ENCODE data around the gene HPF1. TPM values are rescaled to one million over a fixed set of nuclear protein-coding genes. Genes with fewer than 3 reads are reported as not detected.
A peak's percentile ranks its signal among the peaks of the same experiment; 100 is the strongest.

The HPF1 gene
- total and polyA plus RNA-seq, 10 donors: 15.7 to 47.6 (median 22.4) TPM

DNA sequence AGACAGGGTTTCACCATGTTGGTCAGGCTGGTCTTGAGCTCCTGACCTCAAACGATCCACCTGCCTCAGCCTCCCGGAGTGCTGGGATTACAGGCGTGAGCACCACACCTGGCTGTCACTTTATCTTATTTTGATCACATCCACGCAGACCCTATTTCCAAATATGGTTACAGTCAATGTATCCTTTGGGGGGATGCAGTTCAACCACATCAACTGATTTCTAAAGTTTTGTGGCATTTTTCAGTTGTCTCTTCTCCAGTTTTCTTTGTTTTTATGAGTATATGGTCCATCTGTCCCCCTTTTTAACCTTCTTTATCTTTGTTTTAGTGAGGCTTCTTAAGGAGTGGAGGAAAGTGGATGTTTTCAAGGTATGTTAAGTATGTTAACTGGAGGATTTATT is 4.1 kb upstream of the HPF1 start:
- no peaks in the 10 kb centered on the region for H3K27me3 ChIP-seq (replicated peaks in 1 of 7)
- no peak for DNase-seq
- no peaks in the 10 kb centered on the region for H3K9me3 ChIP-seq
- no peaks in the 10 kb centered on the region for H3K36me3 ChIP-seq
- 51 to 59% (median 58%) methylated on average over 4 of the region's 4 CpGs for WGBS, 5 donors
- TF ChIP-seq, protein P1, sequence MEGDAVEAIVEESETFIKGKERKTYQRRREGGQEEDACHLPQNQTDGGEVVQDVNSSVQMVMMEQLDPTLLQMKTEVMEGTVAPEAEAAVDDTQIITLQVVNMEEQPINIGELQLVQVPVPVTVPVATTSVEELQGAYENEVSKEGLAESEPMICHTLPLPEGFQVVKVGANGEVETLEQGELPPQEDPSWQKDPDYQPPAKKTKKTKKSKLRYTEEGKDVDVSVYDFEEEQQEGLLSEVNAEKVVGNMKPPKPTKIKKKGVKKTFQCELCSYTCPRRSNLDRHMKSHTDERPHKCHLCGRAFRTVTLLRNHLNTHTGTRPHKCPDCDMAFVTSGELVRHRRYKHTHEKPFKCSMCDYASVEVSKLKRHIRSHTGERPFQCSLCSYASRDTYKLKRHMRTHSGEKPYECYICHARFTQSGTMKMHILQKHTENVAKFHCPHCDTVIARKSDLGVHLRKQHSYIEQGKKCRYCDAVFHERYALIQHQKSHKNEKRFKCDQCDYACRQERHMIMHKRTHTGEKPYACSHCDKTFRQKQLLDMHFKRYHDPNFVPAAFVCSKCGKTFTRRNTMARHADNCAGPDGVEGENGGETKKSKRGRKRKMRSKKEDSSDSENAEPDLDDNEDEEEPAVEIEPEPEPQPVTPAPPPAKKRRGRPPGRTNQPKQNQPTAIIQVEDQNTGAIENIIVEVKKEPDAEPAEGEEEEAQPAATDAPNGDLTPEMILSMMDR (IDR thresholded peaks at IDR 0.05 in 8 of 11, conservative IDR thresholded peaks at IDR 0.05 in 3 of 11): no peak
- no peak for TF ChIP-seq POLR2AphosphoS5 (IDR thresholded peaks at IDR 0.05)
- no peak for TF ChIP-seq POLR2A (IDR thresholded peaks at IDR 0.05)
- intact Hi-C loops (cut with DNase I; ENCODE audit: low total_unique reads): no loop called here
- H3K4me1 ChIP-seq: peaks cover 2 to 15% (median 5%) of the 10 kb centered on the region in 6 donors
- no peak overlapping the region for H3K4me3 ChIP-seq
- H3K27ac ChIP-seq: no peak overlapping the region

DNA sequence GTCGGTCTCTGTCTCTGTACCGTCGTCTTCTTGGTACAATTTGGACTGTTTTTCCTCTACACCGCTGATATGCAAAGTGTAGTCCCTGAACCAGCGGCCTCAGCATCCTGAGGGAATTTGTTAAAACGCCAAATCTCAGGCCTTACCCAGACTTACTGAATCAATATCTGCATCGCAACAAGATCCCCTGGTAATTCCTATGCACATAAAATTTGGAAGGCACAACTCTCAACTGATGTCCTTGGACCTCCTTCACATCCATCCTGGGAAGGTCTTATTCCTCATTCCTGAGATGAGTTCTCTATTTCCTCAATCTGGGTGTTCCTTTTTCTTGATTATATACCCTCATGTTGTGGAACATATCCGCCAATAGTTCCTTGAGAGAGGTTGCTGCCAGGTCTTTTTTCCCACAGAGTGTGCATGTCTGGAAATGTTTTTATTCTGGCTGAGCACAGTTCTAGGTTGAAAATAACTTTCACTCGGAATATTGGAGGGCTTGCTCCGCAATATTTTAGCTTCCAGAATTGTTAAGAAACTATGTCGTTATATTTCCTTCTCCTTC is 738 bp upstream of the HPF1 start:
- no peaks in the 10 kb centered on the region for H3K27me3 ChIP-seq (replicated peaks in 1 of 7)
- no peak for DNase-seq
- H3K36me3 ChIP-seq: peaks cover 0 to 2% (median 0%) of the 10 kb centered on the region in 6 donors
- intact Hi-C loops (cut with DNase I; ENCODE audit: low total_unique reads): loop anchor here (5.0 kb wide), 1 partner anchor 146 kb away; the partner anchor contains the start of gene NEK1
- peak overlapping the region in 6 of 8 donors; percentile 73 to 98 (median 90) for H3K4me3 ChIP-seq
- H3K4me1 ChIP-seq: peaks cover 6 to 31% (median 19%) of the 10 kb centered on the region in 6 donors
- no peaks in the 10 kb centered on the region for H3K9me3 ChIP-seq
- TF ChIP-seq POLR2AphosphoS5 (IDR thresholded peaks at IDR 0.05) (no peak), POLR2A (IDR thresholded peaks at IDR 0.05) (no peak)
- TF ChIP-seq, protein P1 (IDR thresholded peaks at IDR 0.05 in 8 of 11, conservative IDR thresholded peaks at IDR 0.05 in 3 of 11): no peak
- 63 to 81% (median 67%) methylated on average over 11 of the region's 11 CpGs for WGBS, 5 donors
- peak overlapping the region in 7 of 8 donors; percentile 33 to 84 (median 80) for H3K27ac ChIP-seq

DNA sequence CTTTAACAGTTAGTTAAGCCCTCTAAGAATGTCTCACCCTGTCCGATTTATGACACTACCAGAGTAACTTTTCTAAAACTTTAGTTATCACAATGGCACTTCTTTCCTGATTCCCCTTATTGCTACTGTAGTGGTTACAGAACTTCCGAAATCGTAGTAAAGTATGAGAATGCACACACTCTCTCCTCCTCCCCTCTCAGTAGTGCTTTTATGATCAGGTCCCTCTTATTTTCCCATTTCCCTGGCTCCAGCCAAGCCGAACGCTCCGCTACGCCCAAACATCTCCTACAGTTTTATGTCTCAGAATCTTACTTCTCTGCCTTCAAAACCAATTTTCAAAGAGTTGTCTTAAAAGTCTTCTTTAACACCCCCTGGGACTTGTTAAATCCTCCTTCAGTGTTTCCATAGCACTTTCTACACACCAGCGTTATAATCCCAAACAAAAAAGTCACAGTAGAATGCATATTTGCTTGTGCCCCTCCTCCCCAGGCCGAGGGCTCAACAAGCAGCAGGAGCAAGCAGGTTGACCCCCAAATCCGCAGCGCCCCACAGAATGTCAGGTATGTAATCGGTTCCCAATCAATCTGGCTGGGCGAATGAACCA is 671 bp downstream of the HPF1 start:
- H3K9me3 ChIP-seq: no peaks in the 10 kb centered on the region
- H3K27me3 ChIP-seq (replicated peaks in 1 of 7): no peaks in the 10 kb centered on the region
- intact Hi-C loops (cut with DNase I; ENCODE audit: low total_unique reads): loop anchor here (5.0 kb wide), 1 partner anchor 145 kb away; the partner anchor contains the start of gene NEK1
- DNase-seq: no peak
- peaks cover 0 to 16% (median 8%) of the 10 kb centered on the region in 6 donors for H3K36me3 ChIP-seq
- peaks cover 6 to 31% (median 19%) of the 10 kb centered on the region in 6 donors for H3K4me1 ChIP-seq
- peak overlapping the region; percentile 73 to 98 (median 89) for H3K4me3 ChIP-seq
- peak overlapping the region; percentile 33 to 84 (median 78) for H3K27ac ChIP-seq
- 2 to 4% (median 3%) methylated on average over 13 of the region's 13 CpGs for WGBS, 5 donors
- TF ChIP-seq POLR2A (IDR thresholded peaks at IDR 0.05) (no peak), POLR2AphosphoS5 (IDR thresholded peaks at IDR 0.05) (no peak)
- TF ChIP-seq, protein P1 (IDR thresholded peaks at IDR 0.05 in 8 of 11, conservative IDR thresholded peaks at IDR 0.05 in 3 of 11): no peak

DNA sequence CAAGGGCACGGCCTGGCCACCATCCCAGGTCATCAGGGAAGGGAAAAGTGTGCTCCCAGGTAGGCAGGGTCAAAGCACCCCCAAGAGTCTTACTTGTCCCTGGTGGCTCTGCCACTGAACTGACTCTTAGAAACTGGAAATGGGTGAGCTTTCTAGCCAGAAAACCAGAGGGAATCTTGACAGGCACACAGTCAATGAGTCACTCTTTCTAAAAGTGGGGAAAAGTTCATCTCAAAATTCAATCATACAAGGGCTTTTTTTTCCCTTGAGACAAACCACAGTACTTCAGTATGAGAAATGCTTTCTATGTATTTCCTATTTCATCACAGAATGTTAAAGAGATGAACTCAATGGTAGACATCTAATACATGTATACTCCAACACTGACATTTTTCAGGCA is 12.5 kb downstream of the HPF1 start:
- WGBS, 5 donors: 100% methylated on average over 1 of the region's 1 CpG
- TF ChIP-seq, protein P1 (IDR thresholded peaks at IDR 0.05 in 8 of 11, conservative IDR thresholded peaks at IDR 0.05 in 3 of 11): no peak
- TF ChIP-seq POLR2AphosphoS5 (IDR thresholded peaks at IDR 0.05): no peak
- TF ChIP-seq POLR2A (IDR thresholded peaks at IDR 0.05): no peak
- DNase-seq: no peak

More for the DNA sequence above, 12.5 kb downstream of the HPF1 start:
- peaks cover 0 to 80% (median 27%) of the 10 kb centered on the region in 6 donors for H3K36me3 ChIP-seq
- H3K4me1 ChIP-seq: no peaks in the 10 kb centered on the region
- intact Hi-C loops (cut with DNase I; ENCODE audit: low total_unique reads): no loop called here
- H3K9me3 ChIP-seq: no peaks in the 10 kb centered on the region
- no peak overlapping the region for H3K27ac ChIP-seq
- no peak overlapping the region for H3K4me3 ChIP-seq
- H3K27me3 ChIP-seq (replicated peaks in 1 of 7): no peaks in the 10 kb centered on the region
